IPS-15b (cell line): ENCODE results near the gene C1orf115.
"Not testable (repeated sequence)": the region's sequence is repeated elsewhere in the genome, so short reads cannot be mapped to it uniquely, and the experiment has no call there.

Experiments
- H3K27me3 ChIP-seq: one replicate; pipeline ENCODE4 v1.6.1; 2013; ENCODE audit warnings: low read length; ENCODE audit not compliant: control insufficient read depth, insufficient read depth
- H3K36me3 ChIP-seq: one replicate; pipeline ENCODE4 v1.6.1; 2013; ENCODE audit warnings: low read length; ENCODE audit not compliant: control insufficient read depth, insufficient read depth
- H3K4me1 ChIP-seq: one replicate; pipeline ENCODE4 v1.6.1; 2013; ENCODE audit warnings: mild to moderate bottlenecking, low read length; ENCODE audit not compliant: control insufficient read depth, insufficient read depth
- H3K4me3 ChIP-seq: one replicate; pipeline ENCODE4 v1.5.1; 2013; ENCODE audit warnings: low read depth, low read length
- H3K9ac ChIP-seq: one replicate; pipeline ENCODE4 v1.6.1; 2013; ENCODE audit warnings: low read depth, mild to moderate bottlenecking, low read length
- H3K9me3 ChIP-seq: one replicate; pipeline ENCODE4 v1.6.1; 2013; ENCODE audit warnings: mild to moderate bottlenecking, low read length; ENCODE audit not compliant: control insufficient read depth, insufficient read depth

Gene C1orf115

GRCh38 chr1:220681220-220681880, 8.8 kb upstream of the C1orf115 start:
- Histone ChIP-seq H3K27me3 (no peaks in the 10 kb centered on the region), H3K9ac (no peak overlapping the region), H3K4me1 (no peaks in the 10 kb centered on the region), H3K4me3 (no peak overlapping the region), H3K36me3 (no peaks in the 10 kb centered on the region), H3K9me3 (no peaks in the 10 kb centered on the region)

DNA sequence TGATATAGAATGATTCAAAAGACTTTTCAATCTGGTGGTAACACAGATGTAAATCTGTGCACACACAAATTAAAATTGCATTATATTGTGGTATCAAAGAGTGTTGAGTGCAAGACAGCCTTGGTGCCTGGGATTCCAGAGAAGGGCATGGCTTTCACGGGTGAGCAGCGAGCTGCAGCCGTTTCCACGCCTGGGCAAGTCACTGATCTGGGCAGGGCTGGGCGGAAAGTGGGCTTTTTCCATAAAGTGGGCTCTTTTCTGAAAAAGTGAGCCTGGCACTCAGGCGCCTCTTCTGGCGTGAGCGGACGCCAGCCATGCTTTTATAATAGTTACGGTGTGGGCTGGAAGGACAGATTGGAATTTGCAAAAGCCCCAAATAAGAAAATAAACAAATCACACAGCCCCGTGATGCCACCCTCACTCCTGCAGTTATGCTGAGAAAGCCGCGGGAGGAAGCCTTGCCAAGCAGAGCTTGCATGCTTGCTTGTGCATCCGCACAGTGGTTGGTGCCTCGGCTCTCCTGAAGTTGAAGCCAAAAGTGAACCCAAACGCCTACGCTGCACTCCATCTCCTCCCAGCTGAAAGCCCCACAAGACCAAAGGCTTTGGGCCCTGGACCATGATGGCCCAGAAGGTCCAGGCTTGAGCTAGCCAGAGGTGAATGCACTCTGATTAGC, 7.1 kb upstream of the C1orf115 start:
- Histone ChIP-seq H3K4me3 (no peak overlapping the region), H3K9me3 (no peaks in the 10 kb centered on the region), H3K27me3 (no peaks in the 10 kb centered on the region), H3K9ac (no peak overlapping the region), H3K4me1 (no peaks in the 10 kb centered on the region), H3K36me3 (no peaks in the 10 kb centered on the region)

DNA sequence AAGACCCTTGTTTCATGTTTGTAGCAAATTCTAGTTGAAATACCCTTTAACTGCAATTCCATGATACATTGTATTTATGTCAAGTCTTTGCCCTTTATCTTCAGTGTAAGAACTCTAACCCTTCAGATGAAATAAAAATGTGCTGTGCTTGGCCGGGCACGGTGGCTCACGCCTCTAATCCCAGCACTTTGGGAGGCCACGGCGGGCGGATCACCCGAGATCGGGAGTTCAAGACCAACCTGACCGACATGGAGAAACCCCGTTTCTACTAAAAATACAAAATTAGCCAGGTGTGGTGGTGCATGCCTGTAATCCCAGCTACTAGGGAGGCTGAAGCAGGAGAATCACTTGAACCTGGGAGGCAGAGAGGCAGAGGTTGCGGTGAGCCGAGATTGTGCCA, 6.4 kb upstream of the C1orf115 start:
- not testable (repeated sequence) for H3K4me1 ChIP-seq, H3K4me3 ChIP-seq, H3K27me3 ChIP-seq, H3K9me3 ChIP-seq, H3K9ac ChIP-seq, H3K36me3 ChIP-seq

DNA sequence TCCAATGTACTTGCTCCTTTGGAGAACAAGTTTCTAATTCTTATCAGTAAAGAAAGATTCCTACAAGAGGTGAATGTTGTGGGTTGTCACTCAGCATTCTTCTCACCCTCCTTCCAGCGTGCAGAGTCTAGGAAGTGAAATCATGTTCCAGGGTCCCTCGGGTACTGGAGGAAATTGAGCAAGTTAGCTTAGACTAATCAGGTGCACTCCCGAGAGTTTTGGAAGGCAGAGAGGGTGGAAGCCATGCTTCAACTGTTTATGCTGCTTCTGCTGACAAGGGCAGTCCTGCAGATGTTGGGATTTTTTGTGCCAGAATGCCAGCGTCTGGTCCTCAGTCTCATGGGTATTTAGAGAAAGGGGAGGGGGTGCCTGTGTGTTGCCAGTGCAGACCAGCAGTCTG, 5.3 kb upstream of the C1orf115 start:
- Histone ChIP-seq H3K9me3 (no peaks in the 10 kb centered on the region), H3K4me1 (no peaks in the 10 kb centered on the region), H3K9ac (no peak overlapping the region), H3K27me3 (peaks cover 5% of the 10 kb centered on the region), H3K4me3 (no peak overlapping the region), H3K36me3 (no peaks in the 10 kb centered on the region)

- no peaks in the 10 kb centered on the region for H3K9me3 ChIP-seq
- H3K4me1 ChIP-seq: no peaks in the 10 kb centered on the region
- H3K36me3 ChIP-seq: no peaks in the 10 kb centered on the region
- peaks cover 9% of the 10 kb centered on the region for H3K27me3 ChIP-seq
- no peak overlapping the region for H3K4me3 ChIP-seq
- H3K9ac ChIP-seq: no peak overlapping the region
These were observed 4.3 kb upstream of the C1orf115 start for GRCh38 chr1:220685879-220686278.

GRCh38 chr1:220687809-220688208, 2.4 kb upstream of the C1orf115 start:
- Histone ChIP-seq H3K4me3 (no peak overlapping the region), H3K27me3 (peaks cover 28% of the 10 kb centered on the region), H3K9me3 (no peaks in the 10 kb centered on the region), H3K36me3 (no peaks in the 10 kb centered on the region), H3K4me1 (no peaks in the 10 kb centered on the region), H3K9ac (no peak overlapping the region)

DNA sequence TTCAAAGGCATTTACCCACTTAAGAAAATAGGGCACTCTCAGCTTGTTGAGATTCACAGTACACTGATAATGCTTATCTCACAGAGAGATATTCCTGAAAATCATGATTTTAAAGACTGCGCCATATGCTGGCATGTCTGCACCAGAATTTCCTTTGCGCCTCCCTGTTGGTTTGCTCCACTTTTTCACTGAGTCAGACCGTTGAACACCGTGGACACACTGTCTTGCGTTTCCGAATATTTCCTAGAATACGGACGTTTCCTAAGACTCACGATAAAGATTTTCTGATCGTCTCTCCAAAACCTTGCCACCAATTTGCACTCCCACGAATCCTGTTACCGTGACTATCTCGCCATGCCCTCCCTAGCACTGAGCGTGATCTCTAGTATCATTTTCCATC, 497 bp upstream of the C1orf115 start:
- Histone ChIP-seq H3K27me3 (peaks cover 31% of the 10 kb centered on the region), H3K9me3 (no peaks in the 10 kb centered on the region), H3K36me3 (no peaks in the 10 kb centered on the region), H3K4me1 (no peaks in the 10 kb centered on the region), H3K4me3 (peak overlapping the region; percentile 72), H3K9ac (no peak overlapping the region)

DNA sequence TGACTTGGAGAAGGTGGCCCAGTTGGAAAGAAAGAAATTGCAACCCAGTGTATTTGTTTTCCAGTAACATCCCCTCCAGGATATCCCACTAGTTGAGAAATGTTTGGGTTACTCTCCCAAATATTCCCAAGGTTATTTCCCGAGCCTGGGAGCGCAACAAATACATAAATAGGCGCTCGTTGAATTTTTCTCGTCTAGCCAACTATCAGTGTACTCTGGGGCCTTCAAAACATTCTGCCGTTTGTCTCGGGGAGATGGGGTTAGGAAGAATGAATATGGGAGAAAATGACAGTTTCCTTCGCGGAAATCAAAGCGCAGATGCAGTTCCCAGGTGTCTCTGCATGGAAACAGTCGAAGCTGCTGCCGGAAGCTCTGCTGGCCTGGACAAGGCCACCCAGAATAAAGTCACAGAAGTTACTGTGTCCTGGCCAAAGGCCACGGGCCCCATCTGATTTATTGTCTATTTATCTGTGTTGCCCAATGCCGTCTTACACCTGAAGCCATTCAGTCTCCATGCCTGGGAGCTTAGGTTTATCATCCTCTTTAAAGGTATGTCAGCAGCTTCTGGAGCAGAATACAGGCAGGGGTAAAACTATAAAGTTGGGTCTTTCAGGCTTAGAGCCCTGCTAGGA, 1.0 kb downstream of the C1orf115 start:
- H3K4me3 ChIP-seq: peak overlapping the region; percentile 72
- H3K9me3 ChIP-seq: no peaks in the 10 kb centered on the region
- no peaks in the 10 kb centered on the region for H3K36me3 ChIP-seq
- H3K4me1 ChIP-seq: no peaks in the 10 kb centered on the region
- H3K27me3 ChIP-seq: peaks cover 31% of the 10 kb centered on the region
- no peak overlapping the region for H3K9ac ChIP-seq

- Histone ChIP-seq H3K9me3 (no peaks in the 10 kb centered on the region), H3K4me3 (no peak overlapping the region), H3K9ac (no peak overlapping the region), H3K27me3 (peaks cover 31% of the 10 kb centered on the region), H3K36me3 (no peaks in the 10 kb centered on the region), H3K4me1 (no peaks in the 10 kb centered on the region)
These were observed 2.5 kb downstream of the C1orf115 start for GRCh38 chr1:220692436-220693228.

DNA sequence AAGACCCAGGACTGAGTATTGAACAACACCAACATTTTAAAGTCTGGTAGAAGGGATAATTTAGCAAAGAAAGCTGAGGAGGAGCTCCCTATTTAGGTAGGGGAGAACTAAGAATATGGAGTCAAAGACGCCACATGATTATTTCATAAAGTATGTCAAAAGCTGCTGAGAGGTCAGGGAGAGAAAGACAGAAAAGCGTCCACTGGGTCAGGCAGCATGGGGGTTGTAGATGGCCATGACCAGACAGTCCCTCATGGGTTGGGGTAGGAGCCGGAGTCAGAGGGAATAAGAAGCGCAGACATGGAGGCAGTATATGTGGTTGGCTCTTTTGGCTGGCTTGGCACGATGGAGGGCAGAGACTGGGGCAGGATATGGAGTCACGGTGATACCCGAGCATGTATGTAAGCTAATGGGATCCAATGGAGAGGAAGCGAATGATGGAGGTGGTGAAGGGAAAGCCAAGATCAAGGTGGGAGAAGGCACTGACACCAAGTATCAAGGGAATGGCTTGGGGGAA, 4.8 kb downstream of the C1orf115 start:
- H3K4me1 ChIP-seq: peaks cover 1% of the 10 kb centered on the region
- no peak overlapping the region for H3K9ac ChIP-seq
- no peak overlapping the region for H3K4me3 ChIP-seq
- H3K36me3 ChIP-seq: no peaks in the 10 kb centered on the region
- no peaks in the 10 kb centered on the region for H3K9me3 ChIP-seq
- H3K27me3 ChIP-seq: peaks cover 26% of the 10 kb centered on the region

DNA sequence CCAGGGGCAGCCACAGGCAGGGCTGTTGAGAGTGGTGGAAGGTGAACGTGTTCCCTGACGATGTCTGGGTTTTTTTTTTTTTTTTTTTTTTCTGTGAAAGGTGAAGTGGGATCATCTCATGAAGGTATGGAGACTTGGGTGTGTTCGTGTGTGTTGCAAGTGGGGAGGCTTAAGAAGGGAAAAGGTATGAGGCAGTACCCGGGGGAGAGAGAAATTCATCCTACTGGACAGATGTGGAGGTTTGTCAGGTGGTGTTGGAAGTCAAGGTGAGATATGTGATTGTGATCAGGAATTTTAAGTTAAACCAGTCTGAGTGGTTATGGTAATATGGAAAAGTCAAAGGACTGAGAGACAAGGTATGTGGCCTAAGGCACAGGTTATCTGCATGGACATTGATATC, 5.3 kb downstream of the C1orf115 start:
- Histone ChIP-seq H3K36me3 (no peaks in the 10 kb centered on the region), H3K27me3 (peaks cover 25% of the 10 kb centered on the region), H3K9me3 (no peaks in the 10 kb centered on the region), H3K4me3 (no peak overlapping the region), H3K9ac (no peak overlapping the region), H3K4me1 (peaks cover 2% of the 10 kb centered on the region)
